Calu3 (cell line): ENCODE measurements around the gene USPL1. TPM values are rescaled to one million over a fixed set of nuclear protein-coding genes. Genes with fewer than 3 reads are reported as not detected.
"Not testable (repeated sequence)": the region's sequence is repeated elsewhere in the genome, so short reads cannot be mapped to it uniquely, and the experiment has no call there.

ENCODE experiments used
- BruUV-seq: library from RNA; stranded (reverse); fragments of 400-500 nt; replicated peaks from 2 replicates; lab custom pipeline; 2021; lab: Mats Ljungman, UMichigan
- CTCF ChIA-PET: fragments of 300-600 bp; sonication (Branson Sonifier 250); formaldehyde crosslinking; loops from one replicate; lab custom pipeline; 2022; ENCODE audit warnings: antibody characterized with exemption; lab: Charles Lee
- DNase-seq: peaks from one replicate; pipeline ENCODE4 v3.0.0; 2022
- H3K27ac Mint-ChIP-seq: one replicate; pipeline ENCODE4 v1.8.0; 2022; ENCODE audit warnings: mixed read lengths; ENCODE audit not compliant: unreplicated experiment
- H3K27me3 Mint-ChIP-seq: one replicate; pipeline ENCODE4 v1.8.0; 2022; ENCODE audit warnings: mixed read lengths; ENCODE audit not compliant: unreplicated experiment
- H3K36me3 Mint-ChIP-seq: one replicate; pipeline ENCODE4 v1.8.0; 2022; ENCODE audit warnings: mild to moderate bottlenecking, moderate library complexity, mixed read lengths; ENCODE audit not compliant: insufficient read depth, unreplicated experiment
- H3K4me1 Mint-ChIP-seq: one replicate; pipeline ENCODE4 v1.8.0; 2022; ENCODE audit warnings: mild to moderate bottlenecking, low read depth, mixed read lengths; ENCODE audit not compliant: unreplicated experiment
- H3K4me3 Mint-ChIP-seq: one replicate; pipeline ENCODE4 v1.8.0; 2022; ENCODE audit warnings: mild to moderate bottlenecking, low read depth, moderate library complexity, mixed read lengths; ENCODE audit not compliant: unreplicated experiment
- H3K9me3 Mint-ChIP-seq: one replicate; pipeline ENCODE4 v1.8.0; 2022; ENCODE audit warnings: low read depth, mixed read lengths; ENCODE audit not compliant: unreplicated experiment
- intact Hi-C: fragments of 100-400 bp; cut with micrococcal nuclease; formaldehyde crosslinking; loops from one replicate; pipeline ENCODE4 v1.10.0; 2022; ENCODE audit not compliant: unreplicated experiment
- total RNA-seq: library from RNA; stranded (reverse); gene quantifications from 2 replicates; pipeline ENCODE4 v1.2.3, GENCODE V29; 2022
- TF ChIP-seq, protein P1 (sequence below): fragments of 200-600 bp; IDR thresholded peaks from one replicate; pipeline ENCODE4 v1.8.0; 2022; ENCODE audit warnings: antibody characterized with exemption; ENCODE audit not compliant: unreplicated experiment

USPL1 gene
- total RNA-seq, 1 experiment from 2014 or later, result 11.2 TPM

DNA sequence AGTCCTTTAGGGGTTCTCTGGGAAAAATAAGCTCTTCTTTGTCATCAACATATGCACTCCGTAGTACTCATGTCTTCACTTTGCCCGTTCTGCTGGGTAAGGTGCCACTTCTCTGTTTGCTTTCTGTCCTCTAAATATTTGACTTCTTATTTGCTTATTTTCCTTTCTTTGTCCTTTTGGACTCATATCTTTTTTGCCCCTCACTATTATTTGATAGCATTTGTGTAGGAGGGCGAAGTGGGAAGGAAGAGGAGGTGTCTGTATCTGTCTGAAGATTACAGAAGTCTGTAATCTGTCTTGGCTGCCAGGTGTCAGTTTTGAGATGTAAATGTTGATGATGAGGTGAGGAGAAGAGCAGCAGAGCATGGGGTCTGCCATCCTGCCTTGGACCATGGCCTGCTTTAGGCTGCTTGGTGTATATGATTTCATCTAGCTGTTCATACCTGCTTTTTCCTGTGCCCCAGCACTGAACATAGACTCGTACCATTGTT lies 30.8 kb downstream of the USPL1 start:
- H3K4me3 Mint-ChIP-seq, result no peak overlapping the region
- no peaks in the 10 kb centered on the region for H3K27me3 Mint-ChIP-seq
- no peak overlapping the region for H3K27ac Mint-ChIP-seq
- BruUV-seq, result no TSS peak
- H3K9me3 Mint-ChIP-seq, result no peaks in the 10 kb centered on the region
- CTCF ChIA-PET, result no interaction called here
- no peaks in the 10 kb centered on the region for H3K4me1 Mint-ChIP-seq
- TF ChIP-seq, protein P1, sequence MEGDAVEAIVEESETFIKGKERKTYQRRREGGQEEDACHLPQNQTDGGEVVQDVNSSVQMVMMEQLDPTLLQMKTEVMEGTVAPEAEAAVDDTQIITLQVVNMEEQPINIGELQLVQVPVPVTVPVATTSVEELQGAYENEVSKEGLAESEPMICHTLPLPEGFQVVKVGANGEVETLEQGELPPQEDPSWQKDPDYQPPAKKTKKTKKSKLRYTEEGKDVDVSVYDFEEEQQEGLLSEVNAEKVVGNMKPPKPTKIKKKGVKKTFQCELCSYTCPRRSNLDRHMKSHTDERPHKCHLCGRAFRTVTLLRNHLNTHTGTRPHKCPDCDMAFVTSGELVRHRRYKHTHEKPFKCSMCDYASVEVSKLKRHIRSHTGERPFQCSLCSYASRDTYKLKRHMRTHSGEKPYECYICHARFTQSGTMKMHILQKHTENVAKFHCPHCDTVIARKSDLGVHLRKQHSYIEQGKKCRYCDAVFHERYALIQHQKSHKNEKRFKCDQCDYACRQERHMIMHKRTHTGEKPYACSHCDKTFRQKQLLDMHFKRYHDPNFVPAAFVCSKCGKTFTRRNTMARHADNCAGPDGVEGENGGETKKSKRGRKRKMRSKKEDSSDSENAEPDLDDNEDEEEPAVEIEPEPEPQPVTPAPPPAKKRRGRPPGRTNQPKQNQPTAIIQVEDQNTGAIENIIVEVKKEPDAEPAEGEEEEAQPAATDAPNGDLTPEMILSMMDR, result no peak
- H3K36me3 Mint-ChIP-seq, result peaks cover 13% of the 10 kb centered on the region
- no peak for DNase-seq
- intact Hi-C loops, result no loop called here

DNA sequence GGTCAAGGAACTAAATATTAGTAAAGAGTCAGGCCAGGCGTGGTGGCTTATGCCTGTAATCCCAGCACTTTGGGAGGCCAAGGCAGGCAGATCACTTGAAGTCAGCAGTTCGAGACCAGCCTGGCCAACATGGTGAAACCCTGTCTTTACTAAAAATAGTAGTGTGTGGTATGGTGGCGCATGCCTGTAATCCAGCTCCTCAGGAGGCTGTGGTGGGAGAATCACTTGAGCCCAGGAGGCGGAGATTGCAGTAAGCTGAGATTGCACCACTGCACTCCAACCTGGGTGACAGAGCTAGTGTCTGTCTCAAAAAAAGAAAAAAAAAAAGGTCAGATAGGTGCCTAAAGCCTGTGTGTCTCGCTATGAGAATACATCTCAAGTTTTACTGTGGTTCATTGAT lies 33.9 kb downstream of the USPL1 start:
- H3K36me3 Mint-ChIP-seq, result peaks cover 13% of the 10 kb centered on the region
- H3K27ac Mint-ChIP-seq, H3K27me3 Mint-ChIP-seq, H3K9me3 Mint-ChIP-seq, DNase-seq, H3K4me3 Mint-ChIP-seq, CTCF ChIA-PET, BruUV-seq, H3K4me1 Mint-ChIP-seq, intact Hi-C loops: not testable (repeated sequence)

DNA sequence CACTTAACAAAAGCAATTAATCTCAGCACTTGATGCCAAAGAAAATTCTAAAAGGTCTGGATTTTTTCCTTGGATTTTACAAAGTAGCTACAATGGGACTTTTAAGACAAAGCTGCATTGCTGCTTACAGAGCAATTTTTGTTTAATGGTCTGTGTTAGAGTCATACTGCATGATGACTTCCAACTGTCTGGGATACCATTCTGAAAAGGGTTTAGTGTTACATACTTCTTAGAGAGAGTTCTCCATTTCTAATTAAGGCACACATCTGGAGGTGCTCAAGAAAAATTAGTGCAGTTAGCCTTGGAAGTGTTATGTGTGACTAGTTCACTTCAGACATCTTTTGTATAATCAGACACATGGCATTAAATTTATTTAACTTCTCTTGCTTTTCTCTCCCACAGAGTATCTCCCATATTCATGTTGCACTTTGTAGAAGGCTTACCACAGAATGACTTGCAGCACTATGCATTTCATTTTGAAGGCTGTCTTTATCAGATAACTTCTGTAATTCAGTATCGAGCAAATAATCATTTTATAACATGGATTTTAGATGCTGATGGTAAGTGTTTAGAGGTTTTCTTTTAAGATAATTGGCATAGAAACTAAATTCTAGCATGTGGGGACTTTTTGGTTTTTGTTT lies 35.1 kb downstream of the USPL1 start:
- no peaks in the 10 kb centered on the region for H3K9me3 Mint-ChIP-seq
- peaks cover 8% of the 10 kb centered on the region for H3K36me3 Mint-ChIP-seq
- TF ChIP-seq, protein P1, result no peak
- BruUV-seq, result no TSS peak
- no peaks in the 10 kb centered on the region for H3K4me1 Mint-ChIP-seq
- CTCF ChIA-PET, result no interaction called here
- H3K4me3 Mint-ChIP-seq, result no peak overlapping the region
- no peak for DNase-seq
- intact Hi-C loops, result no loop called here
- H3K27ac Mint-ChIP-seq, result no peak overlapping the region
- no peaks in the 10 kb centered on the region for H3K27me3 Mint-ChIP-seq

DNA sequence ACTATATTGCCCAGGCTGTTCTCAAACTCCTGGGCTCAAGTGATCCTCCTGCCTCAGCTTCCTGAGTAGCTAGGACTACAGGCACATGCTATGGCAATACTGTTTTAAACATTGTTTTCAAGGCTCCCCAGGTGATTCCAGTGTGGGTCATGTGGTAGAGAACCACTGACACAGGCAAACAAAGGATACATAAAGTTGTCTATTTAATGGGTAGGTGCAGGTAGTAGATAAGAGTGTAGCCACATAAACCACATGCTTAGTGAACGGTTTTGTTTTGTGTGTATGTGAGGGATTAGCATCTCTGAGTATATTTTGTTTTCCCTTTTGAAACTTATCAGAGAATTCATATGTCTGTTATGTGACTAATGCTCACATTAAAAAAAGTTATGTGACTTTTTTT lies 36.7 kb downstream of the USPL1 start:
- Mint-ChIP-seq H3K4me1 (no peaks in the 10 kb centered on the region), H3K9me3 (no peaks in the 10 kb centered on the region), H3K36me3 (peaks cover 5% of the 10 kb centered on the region), H3K4me3 (no peak overlapping the region), H3K27ac (no peak overlapping the region), H3K27me3 (no peaks in the 10 kb centered on the region)
- BruUV-seq, result no TSS peak
- TF ChIP-seq, protein P1, result no peak
- intact Hi-C loops, result no loop called here
- no peak for DNase-seq
- CTCF ChIA-PET, result no interaction called here

DNA sequence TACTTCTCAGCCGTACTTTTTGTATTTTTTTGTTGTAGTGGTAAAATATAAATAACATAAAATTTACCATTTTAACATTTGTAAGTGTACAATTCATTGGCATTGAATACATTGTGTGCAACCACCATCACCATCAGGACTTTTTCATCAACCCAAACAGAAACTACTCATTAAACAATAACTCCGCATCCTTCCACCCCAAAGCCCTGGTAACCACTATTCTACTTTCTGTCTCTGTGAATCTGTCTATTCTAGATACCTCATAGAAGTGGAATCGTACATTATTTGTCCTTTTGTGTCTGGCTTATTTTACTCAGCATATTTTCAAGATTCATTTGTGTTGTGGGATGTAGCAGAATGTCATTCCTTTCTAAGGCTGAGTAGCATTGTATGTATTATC lies 38.5 kb downstream of the USPL1 start:
- TF ChIP-seq, protein P1, result no peak
- H3K36me3 Mint-ChIP-seq, result no peaks in the 10 kb centered on the region
- DNase-seq, result no peak
- H3K4me3 Mint-ChIP-seq, result no peak overlapping the region
- intact Hi-C loops, result no loop called here
- H3K27me3 Mint-ChIP-seq, result no peaks in the 10 kb centered on the region
- H3K27ac Mint-ChIP-seq, result no peak overlapping the region
- H3K9me3 Mint-ChIP-seq, result no peaks in the 10 kb centered on the region
- no TSS peak for BruUV-seq
- no peaks in the 10 kb centered on the region for H3K4me1 Mint-ChIP-seq
- CTCF ChIA-PET, result no interaction called here
